Loucy (cell line): ENCODE data around the gene MMP27.

Experiments
- H2AFZ ChIP-seq: fragments of 200-600 bp; sonication (generic); 2 replicates; pipeline ENCODE4 v1.6.0; 2016; ENCODE audit warnings: antibody characterized with exemption, mild to moderate bottlenecking, low read length, moderate library complexity
- H3F3A ChIP-seq: fragments of 200-600 bp; 2 replicates; pipeline ENCODE4 v1.6.0; 2016; ENCODE audit warnings: antibody characterized with exemption, low read depth, mild to moderate bottlenecking
- H3K27me3 ChIP-seq: fragments of 200-600 bp; sonication (generic); 2 replicates; pipeline ENCODE4 v1.6.1; 2014; ENCODE audit warnings: low read length, mild to moderate bottlenecking; ENCODE audit not compliant: insufficient read depth, poor library complexity, severe bottlenecking
- H3K36me3 ChIP-seq: fragments of 200-600 bp; sonication (generic); 2 replicates; pipeline ENCODE4 v1.6.1; 2016; ENCODE audit warnings: low read length; ENCODE audit not compliant: insufficient read depth
- H3K4me1 ChIP-seq: fragments of 200-600 bp; sonication (generic); 2 replicates; pipeline ENCODE4 v1.5.1; 2014; ENCODE audit warnings: low read length, mild to moderate bottlenecking; ENCODE audit not compliant: insufficient read depth, poor library complexity, severe bottlenecking
- H3K4me2 ChIP-seq: fragments of 200-600 bp; sonication (generic); 2 replicates; pipeline ENCODE4 v1.6.0; 2014; ENCODE audit warnings: antibody characterized with exemption, low read length, low read depth, mild to moderate bottlenecking; ENCODE audit not compliant: poor library complexity, severe bottlenecking
- H3K4me3 ChIP-seq: fragments of 200-600 bp; sonication (generic); 2 replicates; pipeline ENCODE4 v1.5.1; 2014; ENCODE audit warnings: low read length, mild to moderate bottlenecking, mixed read lengths; ENCODE audit not compliant: poor library complexity, severe bottlenecking
- H3K79me2 ChIP-seq: fragments of 200-600 bp; sonication (generic); 2 replicates; pipeline ENCODE4 v1.6.1; 2014; ENCODE audit warnings: low read length; ENCODE audit not compliant: insufficient read depth
- H3K9ac ChIP-seq: fragments of 200-600 bp; sonication (generic); 2 replicates; pipeline ENCODE4 v1.6.0; 2014; ENCODE audit warnings: mild to moderate bottlenecking, low read depth, low read length, moderate library complexity; ENCODE audit not compliant: poor library complexity, severe bottlenecking
- H3K9me2 ChIP-seq: fragments of 200-600 bp; sonication (generic); replicated peaks from 2 replicates; pipeline ENCODE4 v1.6.1; 2016; ENCODE audit warnings: low read depth, low read length, mixed read lengths
- H3K9me3 ChIP-seq: fragments of 200-600 bp; sonication (generic); 2 replicates; pipeline ENCODE4 v1.6.1; 2014; ENCODE audit warnings: mild to moderate bottlenecking, antibody characterized with exemption, low read length, low read depth; ENCODE audit not compliant: insufficient read depth
- H4K20me1 ChIP-seq: fragments of 200-600 bp; sonication (generic); 2 replicates; pipeline ENCODE4 v1.6.0; 2014; ENCODE audit warnings: antibody characterized with exemption, low read length, mild to moderate bottlenecking; ENCODE audit not compliant: insufficient read depth, poor library complexity, severe bottlenecking
- CTCF ChIP-seq: fragments of 200-600 bp; sonication (generic); conservative IDR thresholded peaks from 2 replicates; pipeline ENCODE4 v1.5.1; 2014; ENCODE audit warnings: mild to moderate bottlenecking, antibody characterized with exemption, low read length
- EZH2phosphoT487 ChIP-seq: fragments of 200-600 bp; IDR thresholded peaks from 2 replicates; pipeline ENCODE4 v1.6.1; 2018; ENCODE audit warnings: antibody characterized with exemption, mild to moderate bottlenecking, moderate library complexity, borderline replicate concordance

Gene MMP27

GRCh38 chr11:102704841-102705240 lies 728 bp downstream of the MMP27 start:
- H4K20me1 ChIP-seq, result no peaks in the 10 kb centered on the region
- no peak overlapping the region for H2AFZ ChIP-seq
- no peak overlapping the region for H3K9ac ChIP-seq
- H3K4me3 ChIP-seq, result no peak overlapping the region
- no peak overlapping the region for H3K4me2 ChIP-seq
- H3K9me3 ChIP-seq, result no peaks in the 10 kb centered on the region
- no peaks in the 10 kb centered on the region for H3K9me2 ChIP-seq
- H3K36me3 ChIP-seq, result no peaks in the 10 kb centered on the region
- H3K79me2 ChIP-seq, result no peaks in the 10 kb centered on the region
- no peaks in the 10 kb centered on the region for H3K4me1 ChIP-seq
- TF ChIP-seq EZH2phosphoT487 (no peak), CTCF (no peak)
- H3F3A ChIP-seq, result no peaks in the 10 kb centered on the region
- H3K27me3 ChIP-seq, result no peaks in the 10 kb centered on the region

GRCh38 chr11:102703826-102704493 lies 1.6 kb downstream of the MMP27 start:
- Histone ChIP-seq H3K4me3 (no peak overlapping the region), H3K4me2 (no peak overlapping the region), H2AFZ (no peak overlapping the region), H3F3A (no peaks in the 10 kb centered on the region), H3K27me3 (no peaks in the 10 kb centered on the region), H3K9me2 (no peaks in the 10 kb centered on the region), H3K9me3 (no peaks in the 10 kb centered on the region), H3K36me3 (no peaks in the 10 kb centered on the region), H3K9ac (no peak overlapping the region), H3K79me2 (no peaks in the 10 kb centered on the region), H4K20me1 (no peaks in the 10 kb centered on the region), H3K4me1 (no peaks in the 10 kb centered on the region)
- TF ChIP-seq CTCF (no peak), EZH2phosphoT487 (no peak)

DNA sequence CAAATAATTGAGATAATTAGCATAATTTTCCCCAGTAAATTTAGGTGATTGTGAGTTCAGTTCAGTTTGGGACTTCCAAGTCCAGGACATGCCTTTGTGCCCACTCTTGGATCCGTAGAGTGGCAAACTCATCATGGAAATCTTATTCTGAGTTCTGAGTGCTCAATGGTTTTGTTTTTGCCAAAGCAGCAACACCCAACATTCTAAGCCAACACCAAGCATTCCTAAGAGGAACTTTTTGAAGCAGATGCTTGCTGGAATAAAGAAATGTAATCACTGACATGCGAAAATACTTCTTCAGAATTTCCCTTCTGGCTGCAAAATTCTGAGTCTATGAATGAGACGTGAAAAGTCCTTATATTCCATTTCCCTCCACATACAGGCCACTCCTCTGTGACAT lies 10.4 kb downstream of the MMP27 start:
- H3K4me3 ChIP-seq, result no peak overlapping the region
- no peaks in the 10 kb centered on the region for H3K27me3 ChIP-seq
- no peaks in the 10 kb centered on the region for H3K36me3 ChIP-seq
- H3K9me2 ChIP-seq, result no peaks in the 10 kb centered on the region
- H3F3A ChIP-seq, result no peaks in the 10 kb centered on the region
- H4K20me1 ChIP-seq, result no peaks in the 10 kb centered on the region
- H3K79me2 ChIP-seq, result no peaks in the 10 kb centered on the region
- no peaks in the 10 kb centered on the region for H3K4me1 ChIP-seq
- no peak overlapping the region for H3K4me2 ChIP-seq
- H3K9ac ChIP-seq, result no peak overlapping the region
- TF ChIP-seq CTCF (no peak), EZH2phosphoT487 (no peak)
- H2AFZ ChIP-seq, result no peak overlapping the region
- H3K9me3 ChIP-seq, result no peaks in the 10 kb centered on the region
